ENCODE results near the gene SPATA31D3.
"Not testable (repeated sequence)": the region's sequence is repeated elsewhere in the genome, so short reads cannot be mapped to it uniquely, and the experiment has no call there.

The SPATA31D3 gene

DNA sequence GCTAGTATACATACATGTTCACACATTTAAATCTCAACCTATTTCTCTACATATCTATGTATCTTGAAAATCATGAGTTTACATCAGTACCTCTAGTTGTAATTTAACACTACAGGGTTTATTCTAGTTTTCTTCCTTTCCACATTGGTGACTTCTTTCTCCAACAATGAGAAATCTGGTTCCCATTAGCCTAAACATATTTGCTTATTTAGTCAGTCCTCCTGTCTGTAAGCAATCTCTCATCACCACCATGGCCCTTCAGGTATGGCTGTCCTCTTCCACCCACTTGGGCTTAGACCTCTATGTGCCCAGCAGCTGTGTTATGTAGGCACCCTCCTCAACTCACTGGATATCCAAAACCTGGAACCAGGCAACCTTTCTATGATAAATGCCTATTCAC, 37.3 kb downstream of the SPATA31D3 start:
- no peak for DNase-seq

DNA sequence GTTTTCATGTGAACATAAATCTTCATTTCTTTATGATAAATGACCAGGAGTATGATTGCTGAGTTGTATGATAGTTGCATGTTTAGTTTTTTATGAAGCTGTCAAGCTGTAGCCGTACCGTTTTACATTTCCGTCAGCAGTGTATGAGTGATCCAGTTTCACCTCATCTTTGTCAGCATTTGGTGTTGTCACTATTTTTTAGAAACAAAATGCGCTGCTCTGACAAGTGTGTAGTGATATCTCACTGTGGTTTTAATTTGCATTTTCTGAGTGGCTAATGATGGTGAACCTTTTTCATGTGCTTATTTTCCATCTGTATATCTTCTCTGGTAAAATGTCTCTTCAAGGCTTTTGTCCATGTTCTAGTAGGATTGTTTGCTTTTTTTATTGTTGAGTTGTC, 38.6 kb downstream of the SPATA31D3 start:
- DNase-seq: no peak

DNA sequence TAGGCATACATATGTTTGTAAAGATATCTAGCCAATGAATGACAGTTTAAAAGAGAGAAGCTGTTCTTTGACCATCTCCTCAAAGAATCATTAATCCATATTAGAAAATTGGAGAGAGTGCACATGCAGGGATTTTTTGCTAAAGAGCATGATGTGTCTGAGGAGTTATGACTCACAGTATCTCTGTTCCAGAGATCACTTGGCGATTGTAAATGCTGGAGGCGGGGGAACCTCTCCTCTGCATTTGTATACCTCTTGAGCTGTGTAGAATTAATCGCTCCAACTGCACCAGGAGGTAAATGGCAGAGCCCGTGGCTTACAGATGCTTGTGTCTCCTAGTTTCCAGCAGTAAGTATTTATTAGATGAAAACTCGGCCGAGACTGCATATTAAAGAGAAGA, 41.6 kb downstream of the SPATA31D3 start:
- no peak for DNase-seq

DNA sequence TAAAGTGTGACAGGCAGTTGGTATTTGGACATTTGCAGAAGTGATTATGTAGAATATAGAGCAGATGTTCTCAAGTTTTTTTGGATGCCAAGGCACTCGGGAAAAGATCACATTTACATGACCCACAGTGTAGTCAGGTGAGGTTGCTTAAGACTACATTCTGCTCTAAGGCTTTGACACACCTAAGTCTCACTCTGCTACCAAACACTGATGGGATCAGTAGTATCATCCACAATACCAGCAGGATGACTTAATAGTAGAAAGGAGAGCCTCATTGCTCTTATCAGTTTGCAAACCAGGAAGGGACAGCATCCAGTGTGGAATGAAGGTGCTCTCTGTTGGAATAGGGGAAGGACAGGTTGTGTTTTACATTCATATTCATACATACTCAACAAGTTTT, 42.8 kb downstream of the SPATA31D3 start:
- no peak for DNase-seq

DNA sequence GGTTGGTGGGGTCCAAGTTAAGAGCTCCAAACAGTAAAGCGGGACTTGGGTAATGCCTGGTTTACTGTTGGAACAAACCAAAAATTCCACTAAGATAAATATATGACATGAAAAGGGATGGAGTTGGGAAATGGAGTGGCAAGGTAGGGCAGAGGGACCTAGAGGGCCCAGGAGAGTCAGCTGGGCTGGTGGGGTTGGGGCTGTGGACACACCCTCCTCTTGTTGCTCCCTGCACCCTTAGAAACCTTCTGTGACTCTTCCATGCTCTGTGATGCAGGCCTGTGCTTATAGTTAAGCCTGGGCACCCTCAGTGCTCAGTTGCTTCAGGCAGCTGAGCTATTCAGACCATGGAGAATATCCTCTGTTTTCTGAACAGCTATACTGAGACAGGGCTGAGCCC, 45.2 kb downstream of the SPATA31D3 start, which contains the start of gene SPATA31D1:
SPATA31D1 (plus strand) TSS at position 301 of the 400 bp plus-strand sequence; CDS start at position 348, 47 bp downstream.
- DNase-seq: not testable (repeated sequence)

DNA sequence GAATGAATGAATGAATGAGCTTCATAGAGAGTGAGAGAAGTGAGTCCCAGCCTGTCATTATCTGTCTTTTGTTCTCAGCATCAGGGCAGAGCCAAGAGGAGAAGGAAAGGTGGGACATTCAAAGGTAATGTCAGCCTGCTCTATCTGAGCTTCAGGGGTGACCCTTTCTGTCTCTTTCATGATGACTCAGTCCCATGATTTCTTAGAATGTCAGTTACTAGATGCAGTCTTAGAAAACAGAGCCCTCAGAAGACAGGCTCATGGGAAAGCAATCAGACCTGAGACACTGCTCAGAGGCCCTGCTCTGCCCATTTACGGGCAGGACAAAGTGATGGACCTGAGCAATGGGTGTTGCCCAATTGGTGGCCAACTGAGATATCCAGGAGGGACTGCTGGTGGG, 46.4 kb downstream of the SPATA31D3 start:
- no peak for DNase-seq

DNA sequence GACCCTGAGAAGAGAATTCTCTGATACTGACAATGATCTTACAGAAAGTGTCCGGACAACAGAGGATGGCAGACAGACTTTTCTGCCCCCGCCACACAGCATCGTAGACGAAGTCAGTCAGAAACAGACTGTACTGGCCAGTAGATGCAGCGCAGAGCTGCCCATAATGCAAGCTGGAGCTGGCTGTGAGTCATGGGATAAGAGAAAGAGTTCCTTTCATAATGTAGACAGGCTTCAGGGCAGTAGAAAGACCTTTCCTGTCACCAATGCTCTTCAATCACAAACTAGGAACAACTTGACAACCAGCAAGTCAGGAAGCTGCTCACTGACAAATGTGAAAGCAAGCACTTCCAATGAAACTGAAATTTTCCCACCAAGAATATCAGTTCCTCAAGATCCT, 50.4 kb downstream of the SPATA31D3 start:
- DNase-seq: no peak
